ENCODE results near the gene CRYBG1. TPM values are rescaled to one million over a fixed set of nuclear protein-coding genes. Genes with fewer than 3 reads are reported as not detected.

Gene CRYBG1
- total and polyA plus RNA-seq, 2 donors: 6.6 to 32.4 TPM

- Histone ChIP-seq H3K4me1 (ENCODE audit: insufficient read depth) (no peaks in the 10 kb centered on the region), H3K27ac (ENCODE audit: low read depth) (no peak overlapping the region), H3K4me3 (ENCODE audit: low read depth, low read length) (no peak overlapping the region), H3K36me3 (ENCODE audit: insufficient read depth) (no peaks in the 10 kb centered on the region)
- no peak for DNase-seq (ENCODE audit: extremely low spot score)
- 46% methylated on average over 2 of the region's 2 CpGs for WGBS
Measured at GRCh38 chr6:106446983-106447382, 86.5 kb downstream of the CRYBG1 start.

GRCh38 chr6:106448000-106448426 is 87.5 kb downstream of the CRYBG1 start:
- Histone ChIP-seq H3K4me3 (ENCODE audit: low read depth, low read length) (no peak overlapping the region), H3K27ac (ENCODE audit: low read depth) (no peak overlapping the region), H3K36me3 (ENCODE audit: insufficient read depth) (no peaks in the 10 kb centered on the region), H3K4me1 (ENCODE audit: insufficient read depth) (no peaks in the 10 kb centered on the region)
- 69% methylated on average over 6 of the region's 6 CpGs for WGBS
- DNase-seq (ENCODE audit: extremely low spot score): no peak

GRCh38 chr6:106450653-106451052 is 90.1 kb downstream of the CRYBG1 start:
- no peak for DNase-seq (ENCODE audit: extremely low spot score)
- Histone ChIP-seq H3K4me1 (ENCODE audit: insufficient read depth) (no peaks in the 10 kb centered on the region), H3K27ac (ENCODE audit: low read depth) (no peak overlapping the region), H3K4me3 (ENCODE audit: low read depth, low read length) (no peak overlapping the region), H3K36me3 (ENCODE audit: insufficient read depth) (no peaks in the 10 kb centered on the region)
- 49% methylated on average over 2 of the region's 2 CpGs for WGBS

GRCh38 chr6:106451439-106451838 is 90.9 kb downstream of the CRYBG1 start:
- H3K27ac ChIP-seq (ENCODE audit: low read depth): no peak overlapping the region

GRCh38 chr6:106452628-106453027 is 92.1 kb downstream of the CRYBG1 start:
- DNase-seq (ENCODE audit: extremely low spot score): no peak
- Histone ChIP-seq H3K4me1 (ENCODE audit: insufficient read depth) (no peaks in the 10 kb centered on the region), H3K36me3 (ENCODE audit: insufficient read depth) (no peaks in the 10 kb centered on the region), H3K4me3 (ENCODE audit: low read depth, low read length) (no peak overlapping the region), H3K27ac (ENCODE audit: low read depth) (no peak overlapping the region)
- 93% methylated on average over 1 of the region's 1 CpG for WGBS

More at GRCh38 chr6:106451439-106451838, 90.9 kb downstream of the CRYBG1 start:
- DNase-seq (ENCODE audit: extremely low spot score): no peak
- Histone ChIP-seq H3K4me1 (ENCODE audit: insufficient read depth) (no peaks in the 10 kb centered on the region), H3K4me3 (ENCODE audit: low read depth, low read length) (no peak overlapping the region), H3K36me3 (ENCODE audit: insufficient read depth) (no peaks in the 10 kb centered on the region)
- WGBS: 59% methylated on average over 7 of the region's 7 CpGs

GRCh38 chr6:106453756-106454367 is 93.3 kb downstream of the CRYBG1 start:
- H3K36me3 ChIP-seq (ENCODE audit: insufficient read depth): no peaks in the 10 kb centered on the region
- 68% methylated on average over 6 of the region's 6 CpGs for WGBS

GRCh38 chr6:106456756-106457155 is 96.2 kb downstream of the CRYBG1 start:
- no peak overlapping the region for H3K4me3 ChIP-seq (ENCODE audit: low read depth, low read length)
- WGBS: 61% methylated on average over 1 of the region's 1 CpG
- H3K4me1 ChIP-seq (ENCODE audit: insufficient read depth): no peaks in the 10 kb centered on the region
- no peak overlapping the region for H3K27ac ChIP-seq (ENCODE audit: low read depth)
- no peaks in the 10 kb centered on the region for H3K36me3 ChIP-seq (ENCODE audit: insufficient read depth)
- DNase-seq (ENCODE audit: extremely low spot score): no peak

More at GRCh38 chr6:106453756-106454367, 93.3 kb downstream of the CRYBG1 start:
- Histone ChIP-seq H3K4me1 (ENCODE audit: insufficient read depth) (no peaks in the 10 kb centered on the region), H3K27ac (ENCODE audit: low read depth) (no peak overlapping the region), H3K4me3 (ENCODE audit: low read depth, low read length) (no peak overlapping the region)
- DNase-seq (ENCODE audit: extremely low spot score): no peak

- whole genome bisulfite sequencing: 63% methylated on average over 7 of the region's 7 CpGs
- DNase-seq (ENCODE audit: extremely low spot score): no peak
- Histone ChIP-seq H3K4me3 (ENCODE audit: low read depth, low read length) (no peak overlapping the region), H3K4me1 (ENCODE audit: insufficient read depth) (no peaks in the 10 kb centered on the region), H3K27ac (ENCODE audit: low read depth) (no peak overlapping the region), H3K36me3 (ENCODE audit: insufficient read depth) (no peaks in the 10 kb centered on the region)
Measured at GRCh38 chr6:106458021-106458986, 97.8 kb downstream of the CRYBG1 start.

- Histone ChIP-seq H3K27ac (ENCODE audit: low read depth) (no peak overlapping the region), H3K36me3 (ENCODE audit: insufficient read depth) (no peaks in the 10 kb centered on the region), H3K4me3 (ENCODE audit: low read depth, low read length) (no peak overlapping the region), H3K4me1 (ENCODE audit: insufficient read depth) (no peaks in the 10 kb centered on the region)
- 75% methylated on average over 2 of the region's 2 CpGs for WGBS
- DNase-seq (ENCODE audit: extremely low spot score): no peak
Measured at GRCh38 chr6:106460481-106460880, 100.0 kb downstream of the CRYBG1 start.

GRCh38 chr6:106461084-106461483 is 100.6 kb downstream of the CRYBG1 start:
- no peak overlapping the region for H3K4me3 ChIP-seq (ENCODE audit: low read depth, low read length)
- H3K27ac ChIP-seq (ENCODE audit: low read depth): no peak overlapping the region
- no peaks in the 10 kb centered on the region for H3K36me3 ChIP-seq (ENCODE audit: insufficient read depth)
- no peaks in the 10 kb centered on the region for H3K4me1 ChIP-seq (ENCODE audit: insufficient read depth)
- no peak for DNase-seq (ENCODE audit: extremely low spot score)

- Histone ChIP-seq H3K27ac (ENCODE audit: low read depth) (no peak overlapping the region), H3K4me3 (ENCODE audit: low read depth, low read length) (no peak overlapping the region), H3K36me3 (ENCODE audit: insufficient read depth) (no peaks in the 10 kb centered on the region), H3K4me1 (ENCODE audit: insufficient read depth) (no peaks in the 10 kb centered on the region)
- no peak for DNase-seq (ENCODE audit: extremely low spot score)
- WGBS: 82% methylated on average over 2 of the region's 2 CpGs
Measured at GRCh38 chr6:106462923-106463557, 102.5 kb downstream of the CRYBG1 start.

- Histone ChIP-seq H3K27ac (ENCODE audit: low read depth) (no peak overlapping the region), H3K4me1 (ENCODE audit: insufficient read depth) (no peaks in the 10 kb centered on the region), H3K4me3 (ENCODE audit: low read depth, low read length) (no peak overlapping the region), H3K36me3 (ENCODE audit: insufficient read depth) (no peaks in the 10 kb centered on the region)
- no peak for DNase-seq (ENCODE audit: extremely low spot score)
- WGBS: 69% methylated on average over 2 of the region's 2 CpGs
Measured at GRCh38 chr6:106466211-106466610, 105.7 kb downstream of the CRYBG1 start.

GRCh38 chr6:106468935-106469334 is 108.4 kb downstream of the CRYBG1 start:
- no peak overlapping the region for H3K4me3 ChIP-seq (ENCODE audit: low read depth, low read length)
- no peaks in the 10 kb centered on the region for H3K4me1 ChIP-seq (ENCODE audit: insufficient read depth)
- no peak overlapping the region for H3K27ac ChIP-seq (ENCODE audit: low read depth)
- DNase-seq (ENCODE audit: extremely low spot score): no peak
- no peaks in the 10 kb centered on the region for H3K36me3 ChIP-seq (ENCODE audit: insufficient read depth)
- WGBS: 83% methylated on average over 2 of the region's 2 CpGs

GRCh38 chr6:106469882-106470281 is 109.4 kb downstream of the CRYBG1 start:
- 79% methylated on average over 4 of the region's 4 CpGs for WGBS
- Histone ChIP-seq H3K27ac (ENCODE audit: low read depth) (no peak overlapping the region), H3K4me3 (ENCODE audit: low read depth, low read length) (no peak overlapping the region), H3K4me1 (ENCODE audit: insufficient read depth) (no peaks in the 10 kb centered on the region), H3K36me3 (ENCODE audit: insufficient read depth) (no peaks in the 10 kb centered on the region)
- DNase-seq (ENCODE audit: extremely low spot score): no peak

Data from urinary bladder (tissue), 4 donors.